NCI-H128 (cell line): ENCODE measurements around the gene PGA3.
"Not testable (repeated sequence)": the region's sequence is repeated elsewhere in the genome, so short reads cannot be mapped to it uniquely, and the experiment has no call there.

ENCODE experiments used
- DNase-seq: peaks from one replicate; lab custom pipeline; 2025; ENCODE audit not compliant: unreplicated experiment; lab: John Stamatoyannopoulos, UW

PGA3 gene

DNA sequence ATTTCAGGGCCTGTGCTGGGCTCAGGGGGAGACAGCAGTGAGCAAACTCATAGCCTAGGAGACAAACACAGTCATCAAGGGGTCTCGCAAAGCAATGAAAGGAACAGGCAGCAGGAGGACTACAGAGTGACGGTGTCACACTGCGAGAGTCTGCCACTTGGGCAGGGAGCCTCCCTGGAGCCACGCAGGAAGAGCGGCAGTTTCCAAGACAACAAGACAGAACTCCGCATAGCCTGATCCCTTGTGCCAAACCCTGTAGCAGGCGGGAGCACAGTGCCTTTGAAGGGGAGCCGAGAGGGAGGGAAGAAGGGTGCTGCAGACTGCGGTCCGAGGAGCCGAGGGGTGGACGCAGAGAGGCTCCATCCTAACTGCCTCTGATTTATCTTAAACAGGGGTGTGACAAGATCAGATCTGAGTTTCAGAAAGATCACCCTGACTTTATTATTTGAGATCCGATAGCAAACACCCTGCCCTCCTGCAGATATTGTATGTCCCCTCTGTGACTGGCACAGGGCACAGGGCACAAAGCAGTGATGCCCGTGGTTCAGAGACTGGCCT lies 1.3 kb downstream of the PGA3 start:
- DNase-seq, result not testable (repeated sequence)

DNA sequence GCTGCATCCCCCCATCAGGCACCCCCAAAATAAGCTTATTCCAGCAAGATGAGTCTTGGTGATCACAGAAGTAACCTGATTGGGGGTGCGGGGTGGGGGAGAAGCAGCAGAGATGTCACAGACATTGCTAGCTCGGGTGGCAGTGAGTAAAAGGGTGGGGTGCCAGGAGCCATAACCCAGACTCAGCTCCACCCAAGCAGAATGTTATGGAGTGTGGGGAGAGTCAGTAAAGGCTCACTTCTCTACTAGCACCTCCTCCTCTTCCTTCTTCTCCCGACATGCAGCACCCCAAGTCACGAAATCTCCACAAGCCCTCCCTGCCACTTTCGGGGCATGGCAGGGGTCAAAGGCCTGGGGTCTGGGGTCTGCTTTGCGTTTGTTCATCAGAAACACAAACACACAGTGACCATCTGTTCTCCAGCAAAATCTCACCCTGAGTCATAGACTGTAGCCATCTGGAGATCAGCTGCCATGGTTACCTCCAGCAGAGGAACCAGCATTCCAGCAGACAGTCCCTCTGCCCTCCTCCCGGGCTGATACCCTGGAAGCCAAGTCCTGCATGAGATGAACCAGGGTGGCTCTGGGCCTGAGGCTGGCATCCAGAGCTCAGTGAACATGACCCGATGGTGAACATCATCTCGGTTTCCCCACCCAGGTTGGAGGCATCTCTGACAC lies 4.5 kb downstream of the PGA3 start:
- DNase-seq, result not testable (repeated sequence)

DNA sequence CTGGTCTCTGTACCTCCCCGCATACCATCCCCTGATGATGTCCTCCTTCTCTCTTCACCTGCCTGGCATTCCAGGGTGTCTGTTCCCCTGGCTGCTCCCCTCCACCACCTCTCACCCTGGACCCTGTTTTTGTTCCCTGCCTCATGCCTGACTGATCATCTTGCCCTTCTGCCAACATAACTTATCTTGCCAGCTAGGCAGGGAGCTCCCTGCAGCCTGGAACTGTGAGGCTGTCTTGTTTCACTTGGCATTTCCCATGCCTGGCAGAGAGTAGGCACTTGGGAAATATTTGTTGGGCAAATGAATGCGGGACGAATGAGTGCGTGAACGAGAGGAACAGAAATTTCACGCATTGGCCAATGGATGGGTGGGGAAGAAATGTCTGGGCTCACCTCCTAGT lies 7.3 kb downstream of the PGA3 start:
- not testable (repeated sequence) for DNase-seq

DNA sequence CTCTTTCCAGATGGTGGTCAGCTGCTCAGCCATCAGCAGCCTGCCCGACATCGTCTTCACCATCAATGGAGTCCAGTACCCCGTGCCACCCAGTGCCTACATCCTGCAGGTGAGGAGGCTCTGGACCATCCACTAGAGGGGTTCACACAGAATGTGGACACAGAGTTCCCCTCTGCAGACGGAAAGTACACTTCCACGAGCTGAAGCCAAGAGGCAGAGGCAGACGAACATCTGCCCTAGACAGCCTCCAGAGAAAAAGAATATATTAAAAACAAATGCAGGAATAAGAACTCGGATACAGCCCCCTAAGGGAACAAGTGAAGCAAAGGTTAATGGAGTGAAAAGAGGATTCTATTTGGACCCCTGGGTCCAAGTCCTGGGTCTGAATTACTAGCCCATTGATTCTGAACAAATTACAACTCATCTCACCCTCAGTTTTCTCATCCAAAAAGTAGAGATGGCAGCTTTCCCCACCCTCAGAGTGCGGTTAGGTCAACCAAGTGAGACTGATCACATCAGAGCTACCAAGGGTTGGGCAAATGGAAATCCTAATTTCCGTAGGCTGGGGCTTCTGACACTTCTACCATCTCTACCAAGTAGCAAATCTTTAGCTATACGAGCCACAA lies 8.1 kb downstream of the PGA3 start:
- not testable (repeated sequence) for DNase-seq

DNA sequence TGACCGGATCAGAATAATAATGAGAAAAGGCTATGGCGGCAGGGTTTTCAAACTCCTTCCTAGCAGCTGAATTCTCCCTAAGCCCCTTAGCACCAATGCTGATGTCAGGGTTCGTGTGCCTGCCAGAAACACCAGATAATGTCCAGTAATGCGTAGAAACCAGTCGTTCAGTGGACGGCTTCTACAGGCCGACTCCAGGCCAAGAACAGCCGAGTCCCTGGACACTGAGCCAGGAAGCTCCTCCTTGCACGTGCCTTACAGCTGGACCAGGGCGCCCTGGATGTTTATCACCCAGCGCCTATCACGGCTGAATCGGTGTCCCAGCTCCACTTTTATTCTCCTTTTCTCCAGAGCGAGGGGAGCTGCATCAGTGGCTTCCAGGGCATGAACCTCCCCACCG lies 8.9 kb downstream of the PGA3 start:
- not testable (repeated sequence) for DNase-seq

DNA sequence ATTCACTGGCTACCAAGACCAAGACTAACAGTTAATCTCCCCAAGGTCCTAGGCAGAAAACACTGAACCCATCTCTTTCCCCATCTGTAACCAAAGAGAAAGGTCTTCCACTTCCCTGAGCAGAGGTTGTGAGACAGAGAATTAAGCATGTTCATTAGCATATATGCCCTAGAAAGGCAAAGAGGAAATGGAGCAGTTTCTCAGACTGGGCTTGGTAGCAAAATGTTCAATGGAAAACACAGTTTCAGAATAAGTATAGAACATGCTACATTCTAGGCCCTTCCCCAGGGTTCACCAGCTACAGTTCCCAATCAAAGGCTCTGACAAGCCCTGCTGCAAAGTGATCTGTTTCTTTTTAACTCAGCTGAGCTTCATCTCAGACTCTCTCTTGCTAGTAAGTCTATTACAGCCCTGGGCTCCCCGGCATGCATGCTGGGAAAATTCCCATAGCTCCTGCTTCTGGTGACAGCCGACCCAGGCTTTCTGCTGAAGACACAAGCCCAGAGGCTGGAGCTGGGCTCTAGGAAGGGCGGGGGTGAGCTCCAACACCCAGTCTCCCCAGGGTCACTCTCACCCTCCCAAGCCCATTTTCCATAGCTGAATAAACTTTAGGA lies 10.5 kb downstream of the PGA3 start:
- DNase-seq, result not testable (repeated sequence)

DNA sequence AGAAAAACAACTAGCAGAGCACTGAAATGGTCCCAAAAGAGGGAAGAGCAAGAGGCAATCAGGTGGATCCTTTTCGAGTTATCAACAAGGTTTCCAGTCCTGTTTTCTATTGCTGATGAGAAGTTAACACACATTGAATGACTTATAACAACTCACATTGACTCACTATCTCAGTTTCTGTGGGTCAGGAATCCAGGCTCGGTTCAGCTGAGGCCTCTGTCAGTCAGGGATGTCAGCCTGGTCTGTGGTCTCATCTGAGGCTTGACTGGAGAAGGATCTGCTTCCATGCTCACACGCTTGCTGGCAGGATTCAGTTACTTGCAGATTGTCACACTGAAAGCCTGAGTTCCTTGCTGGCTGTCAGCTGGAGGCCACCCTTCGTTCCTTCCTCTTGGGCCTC lies 15.0 kb downstream of the PGA3 start:
- DNase-seq, result not testable (repeated sequence)

DNA sequence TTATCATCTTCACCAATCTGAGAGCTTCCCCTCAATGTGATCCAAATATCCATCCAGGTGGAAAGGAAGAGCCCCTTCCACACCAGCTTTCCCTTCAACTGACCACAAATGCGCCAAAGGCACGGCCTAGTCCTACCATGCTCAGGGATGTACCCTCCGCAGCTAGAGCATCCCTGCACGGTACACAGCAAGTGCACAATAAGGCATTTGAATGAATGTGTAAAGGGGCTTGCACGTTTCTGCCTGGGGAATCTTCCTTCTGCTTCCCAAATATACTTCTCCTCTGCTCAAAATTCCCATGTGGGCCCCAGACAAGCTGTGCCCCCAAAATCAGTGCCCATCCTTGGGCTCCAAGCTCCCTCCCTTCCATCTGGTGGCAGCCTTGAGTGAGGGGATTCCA lies 15.7 kb downstream of the PGA3 start:
- DNase-seq, result not testable (repeated sequence)

DNA sequence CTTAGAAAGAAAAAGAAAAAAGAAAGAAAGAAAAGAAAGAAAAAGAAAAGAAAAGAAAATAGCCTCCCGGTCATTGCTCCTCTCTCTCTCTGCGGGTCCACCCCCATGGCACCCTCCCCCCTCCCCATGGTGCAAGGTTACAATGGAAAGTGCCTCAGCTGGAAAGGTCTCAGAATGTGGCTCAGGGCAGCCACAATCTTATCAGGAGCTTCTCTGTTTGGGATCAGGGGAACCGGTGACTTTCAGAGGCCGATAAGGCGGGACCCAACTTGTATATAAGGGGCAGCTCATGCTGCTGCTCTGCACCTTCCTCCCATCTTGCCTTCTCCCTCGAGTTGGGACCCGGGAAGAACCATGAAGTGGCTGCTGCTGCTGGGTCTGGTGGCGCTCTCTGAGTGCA lies 18.7 kb downstream of the PGA3 start, which contains the start of gene PGA4:
Gene PGA4 (plus strand): TSS at position 301 of the 400 bp plus-strand sequence. CDS start 54 bp downstream, at position 355.
- DNase-seq, result not testable (repeated sequence)

DNA sequence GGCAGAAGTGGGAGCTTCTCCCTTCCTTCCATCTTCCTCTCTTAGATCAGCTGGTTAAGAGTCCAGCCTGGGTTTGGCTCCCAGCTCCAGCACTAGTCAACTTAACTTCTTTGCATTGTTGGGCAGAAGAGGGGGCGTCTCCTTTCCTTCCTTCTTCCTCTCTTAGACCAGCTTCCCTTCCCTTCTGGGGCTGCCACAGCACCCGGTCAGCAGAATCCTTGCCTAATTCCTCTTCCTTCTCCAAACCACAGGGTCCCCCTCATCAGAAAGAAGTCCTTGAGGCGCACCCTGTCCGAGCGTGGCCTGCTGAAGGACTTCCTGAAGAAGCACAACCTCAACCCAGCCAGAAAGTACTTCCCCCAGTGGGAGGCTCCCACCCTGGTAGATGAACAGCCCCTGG lies 19.4 kb downstream of the PGA3 start:
- not testable (repeated sequence) for DNase-seq

DNA sequence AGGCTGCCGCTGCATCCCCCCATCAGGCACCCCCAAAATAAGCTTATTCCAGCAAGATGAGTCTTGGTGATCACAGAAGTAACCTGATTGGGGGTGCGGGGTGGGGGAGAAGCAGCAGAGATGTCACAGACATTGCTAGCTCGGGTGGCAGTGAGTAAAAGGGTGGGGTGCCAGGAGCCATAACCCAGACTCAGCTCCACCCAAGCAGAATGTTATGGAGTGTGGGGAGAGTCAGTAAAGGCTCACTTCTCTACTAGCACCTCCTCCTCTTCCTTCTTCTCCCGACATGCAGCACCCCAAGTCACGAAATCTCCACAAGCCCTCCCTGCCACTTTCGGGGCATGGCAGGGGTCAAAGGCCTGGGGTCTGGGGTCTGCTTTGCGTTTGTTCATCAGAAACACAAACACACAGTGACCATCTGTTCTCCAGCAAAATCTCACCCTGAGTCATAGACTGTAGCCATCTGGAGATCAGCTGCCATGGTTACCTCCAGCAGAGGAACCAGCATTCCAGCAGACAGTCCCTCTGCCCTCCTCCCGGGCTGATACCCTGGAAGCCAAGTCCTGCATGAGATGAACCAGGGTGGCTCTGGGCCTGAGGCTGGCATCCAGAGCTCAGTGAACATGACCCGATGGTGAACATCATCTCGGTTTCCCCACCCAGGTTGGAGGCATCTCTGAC lies 23.3 kb downstream of the PGA3 start:
- not testable (repeated sequence) for DNase-seq

DNA sequence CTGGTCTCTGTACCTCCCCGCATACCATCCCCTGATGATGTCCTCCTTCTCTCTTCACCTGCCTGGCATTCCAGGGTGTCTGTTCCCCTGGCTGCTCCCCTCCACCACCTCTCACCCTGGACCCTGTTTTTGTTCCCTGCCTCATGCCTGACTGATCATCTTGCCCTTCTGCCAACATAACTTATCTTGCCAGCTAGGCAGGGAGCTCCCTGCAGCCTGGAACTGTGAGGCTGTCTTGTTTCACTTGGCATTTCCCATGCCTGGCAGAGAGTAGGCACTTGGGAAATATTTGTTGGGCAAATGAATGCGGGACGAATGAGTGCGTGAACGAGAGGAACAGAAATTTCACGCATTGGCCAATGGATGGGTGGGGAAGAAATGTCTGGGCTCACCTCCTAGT lies 26.1 kb downstream of the PGA3 start:
- DNase-seq, result not testable (repeated sequence)

DNA sequence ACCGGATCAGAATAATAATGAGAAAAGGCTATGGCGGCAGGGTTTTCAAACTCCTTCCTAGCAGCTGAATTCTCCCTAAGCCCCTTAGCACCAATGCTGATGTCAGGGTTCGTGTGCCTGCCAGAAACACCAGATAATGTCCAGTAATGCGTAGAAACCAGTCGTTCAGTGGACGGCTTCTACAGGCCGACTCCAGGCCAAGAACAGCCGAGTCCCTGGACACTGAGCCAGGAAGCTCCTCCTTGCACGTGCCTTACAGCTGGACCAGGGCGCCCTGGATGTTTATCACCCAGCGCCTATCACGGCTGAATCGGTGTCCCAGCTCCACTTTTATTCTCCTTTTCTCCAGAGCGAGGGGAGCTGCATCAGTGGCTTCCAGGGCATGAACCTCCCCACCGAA lies 27.7 kb downstream of the PGA3 start:
- not testable (repeated sequence) for DNase-seq

DNA sequence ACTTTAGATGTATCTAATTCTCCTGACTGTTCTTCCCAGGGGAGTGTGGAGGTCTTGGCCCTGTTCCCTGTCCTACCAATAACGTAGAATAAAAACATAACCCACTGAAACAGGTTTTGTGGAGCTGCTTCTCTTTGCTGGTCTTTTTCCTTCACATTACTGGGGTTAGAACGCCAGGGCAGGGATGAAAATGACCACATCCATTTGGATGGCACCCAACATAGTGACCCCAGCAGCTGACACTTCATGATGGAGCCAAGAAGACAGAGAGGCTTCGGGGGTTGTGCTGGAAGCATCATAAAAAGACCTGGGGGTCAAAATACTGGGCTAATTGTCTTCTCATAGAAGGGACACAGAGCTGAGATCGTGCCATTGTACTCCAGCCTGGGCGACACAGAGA lies 28.3 kb downstream of the PGA3 start:
- DNase-seq, result not testable (repeated sequence)

DNA sequence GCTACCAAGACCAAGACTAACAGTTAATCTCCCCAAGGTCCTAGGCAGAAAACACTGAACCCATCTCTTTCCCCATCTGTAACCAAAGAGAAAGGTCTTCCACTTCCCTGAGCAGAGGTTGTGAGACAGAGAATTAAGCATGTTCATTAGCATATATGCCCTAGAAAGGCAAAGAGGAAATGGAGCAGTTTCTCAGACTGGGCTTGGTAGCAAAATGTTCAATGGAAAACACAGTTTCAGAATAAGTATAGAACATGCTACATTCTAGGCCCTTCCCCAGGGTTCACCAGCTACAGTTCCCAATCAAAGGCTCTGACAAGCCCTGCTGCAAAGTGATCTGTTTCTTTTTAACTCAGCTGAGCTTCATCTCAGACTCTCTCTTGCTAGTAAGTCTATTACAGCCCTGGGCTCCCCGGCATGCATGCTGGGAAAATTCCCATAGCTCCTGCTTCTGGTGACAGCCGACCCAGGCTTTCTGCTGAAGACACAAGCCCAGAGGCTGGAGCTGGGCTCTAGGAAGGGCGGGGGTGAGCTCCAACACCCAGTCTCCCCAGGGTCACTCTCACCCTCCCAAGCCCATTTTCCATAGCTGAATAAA lies 29.3 kb downstream of the PGA3 start:
- DNase-seq, result not testable (repeated sequence)

DNA sequence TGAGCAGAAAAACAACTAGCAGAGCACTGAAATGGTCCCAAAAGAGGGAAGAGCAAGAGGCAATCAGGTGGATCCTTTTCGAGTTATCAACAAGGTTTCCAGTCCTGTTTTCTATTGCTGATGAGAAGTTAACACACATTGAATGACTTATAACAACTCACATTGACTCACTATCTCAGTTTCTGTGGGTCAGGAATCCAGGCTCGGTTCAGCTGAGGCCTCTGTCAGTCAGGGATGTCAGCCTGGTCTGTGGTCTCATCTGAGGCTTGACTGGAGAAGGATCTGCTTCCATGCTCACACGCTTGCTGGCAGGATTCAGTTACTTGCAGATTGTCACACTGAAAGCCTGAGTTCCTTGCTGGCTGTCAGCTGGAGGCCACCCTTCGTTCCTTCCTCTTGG lies 33.8 kb downstream of the PGA3 start:
- not testable (repeated sequence) for DNase-seq

DNA sequence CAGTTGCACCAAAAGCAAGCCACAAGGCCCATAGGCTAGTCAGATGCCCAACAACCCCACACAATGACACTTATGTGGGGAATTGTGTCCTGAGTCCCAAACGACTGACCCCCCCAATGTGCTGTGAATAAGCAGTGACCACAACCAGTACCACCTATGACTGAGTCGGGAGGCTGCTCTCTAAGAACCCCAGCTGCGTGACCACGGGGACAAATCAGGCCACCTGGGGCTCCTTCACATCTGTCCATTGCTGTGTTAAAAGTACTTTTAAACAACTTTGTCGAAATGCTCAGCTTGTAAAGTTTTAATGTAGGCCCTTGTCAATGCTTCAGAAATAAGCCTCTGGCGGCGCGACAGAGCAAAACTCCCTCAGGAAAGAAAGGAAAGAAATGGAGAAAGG lies 37.0 kb downstream of the PGA3 start:
- not testable (repeated sequence) for DNase-seq

DNA sequence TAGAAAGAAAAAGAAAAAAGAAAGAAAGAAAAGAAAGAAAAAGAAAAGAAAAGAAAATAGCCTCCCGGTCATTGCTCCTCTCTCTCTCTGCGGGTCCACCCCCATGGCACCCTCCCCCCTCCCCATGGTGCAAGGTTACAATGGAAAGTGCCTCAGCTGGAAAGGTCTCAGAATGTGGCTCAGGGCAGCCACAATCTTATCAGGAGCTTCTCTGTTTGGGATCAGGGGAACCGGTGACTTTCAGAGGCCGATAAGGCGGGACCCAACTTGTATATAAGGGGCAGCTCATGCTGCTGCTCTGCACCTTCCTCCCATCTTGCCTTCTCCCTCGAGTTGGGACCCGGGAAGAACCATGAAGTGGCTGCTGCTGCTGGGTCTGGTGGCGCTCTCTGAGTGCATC lies 37.6 kb downstream of the PGA3 start, which contains the start of gene PGA5:
Gene PGA5 (plus strand): TSS at position 301 of the 400 bp plus-strand sequence. CDS start 52 bp downstream, at position 353.
- DNase-seq, result not testable (repeated sequence)

DNA sequence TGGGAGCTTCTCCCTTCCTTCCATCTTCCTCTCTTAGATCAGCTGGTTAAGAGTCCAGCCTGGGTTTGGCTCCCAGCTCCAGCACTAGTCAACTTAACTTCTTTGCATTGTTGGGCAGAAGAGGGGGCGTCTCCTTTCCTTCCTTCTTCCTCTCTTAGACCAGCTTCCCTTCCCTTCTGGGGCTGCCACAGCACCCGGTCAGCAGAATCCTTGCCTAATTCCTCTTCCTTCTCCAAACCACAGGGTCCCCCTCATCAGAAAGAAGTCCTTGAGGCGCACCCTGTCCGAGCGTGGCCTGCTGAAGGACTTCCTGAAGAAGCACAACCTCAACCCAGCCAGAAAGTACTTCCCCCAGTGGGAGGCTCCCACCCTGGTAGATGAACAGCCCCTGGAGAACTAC lies 38.2 kb downstream of the PGA3 start:
- DNase-seq, result not testable (repeated sequence)

DNA sequence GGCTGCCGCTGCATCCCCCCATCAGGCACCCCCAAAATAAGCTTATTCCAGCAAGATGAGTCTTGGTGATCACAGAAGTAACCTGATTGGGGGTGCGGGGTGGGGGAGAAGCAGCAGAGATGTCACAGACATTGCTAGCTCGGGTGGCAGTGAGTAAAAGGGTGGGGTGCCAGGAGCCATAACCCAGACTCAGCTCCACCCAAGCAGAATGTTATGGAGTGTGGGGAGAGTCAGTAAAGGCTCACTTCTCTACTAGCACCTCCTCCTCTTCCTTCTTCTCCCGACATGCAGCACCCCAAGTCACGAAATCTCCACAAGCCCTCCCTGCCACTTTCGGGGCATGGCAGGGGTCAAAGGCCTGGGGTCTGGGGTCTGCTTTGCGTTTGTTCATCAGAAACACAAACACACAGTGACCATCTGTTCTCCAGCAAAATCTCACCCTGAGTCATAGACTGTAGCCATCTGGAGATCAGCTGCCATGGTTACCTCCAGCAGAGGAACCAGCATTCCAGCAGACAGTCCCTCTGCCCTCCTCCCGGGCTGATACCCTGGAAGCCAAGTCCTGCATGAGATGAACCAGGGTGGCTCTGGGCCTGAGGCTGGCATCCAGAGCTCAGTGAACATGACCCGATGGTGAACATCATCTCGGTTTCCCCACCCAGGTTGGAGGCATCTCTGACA lies 42.1 kb downstream of the PGA3 start:
- DNase-seq, result not testable (repeated sequence)
